Transverse colon (tissue), 4 donors: ENCODE data around the gene TM6SF1. TPM values are rescaled to one million over a fixed set of nuclear protein-coding genes. Genes with fewer than 3 reads are reported as not detected.
A peak's percentile ranks its signal among the peaks of the same experiment; 100 is the strongest.
"Not testable (repeated sequence)": the region's sequence is repeated elsewhere in the genome, so short reads cannot be mapped to it uniquely, and the experiment has no call there.

Source experiments
- DNase-seq: peaks from one replicate; pipeline ENCODE4 v3.0.0-alpha.2; 2019
- H3K27ac ChIP-seq, 4 donors: fragments of 200-600 bp; sonication (generic); 2 replicates each; pipeline ENCODE4 v1.5.1; 2016 to 2018; ENCODE audit warnings: inconsistent platforms in 4 of 4
- H3K27me3 ChIP-seq: fragments of 200-600 bp; sonication (generic); 2 replicates; pipeline ENCODE4 v1.5.1; 2017; ENCODE audit warnings: inconsistent platforms
- H3K36me3 ChIP-seq, 4 donors: fragments of 200-600 bp; sonication (generic); 2 replicates each; pipeline ENCODE4 v1.5.1; 2017 to 2019; ENCODE audit warnings: inconsistent platforms in 4 of 4
- H3K4me1 ChIP-seq, 4 donors: fragments of 200-600 bp; sonication (generic); 2 replicates each; pipeline ENCODE4 v1.5.1; 2017 to 2020; ENCODE audit warnings: inconsistent platforms in 4 of 4
- H3K4me3 ChIP-seq, 4 donors: fragments of 200-600 bp; sonication (generic); 1 replicate in 1 of 4; 2 replicates in 3 of 4; pipeline versions ENCODE4 v1.5.1 to v1.6.1; 2017 to 2019; ENCODE audit warnings: inconsistent platforms in 4 of 4
- H3K9me3 ChIP-seq, 2 donors: fragments of 200-600 bp; sonication (generic); 2 replicates each; pipeline ENCODE4 v1.5.1; 2017 to 2019; ENCODE audit warnings: inconsistent platforms in 2 of 2
- EP300 ChIP-seq: sonication (generic); formaldehyde crosslinking; IDR thresholded peaks from one replicate; pipeline ENCODE4 v1.6.1; 2017; ENCODE audit warnings: antibody characterized with exemption, low read depth
- POLR2A ChIP-seq: fragments of 450-650 bp; IDR thresholded peaks from one replicate; pipeline ENCODE4 v1.6.1; 2016; ENCODE audit warnings: antibody characterized with exemption, mild to moderate bottlenecking, moderate library complexity
- POLR2AphosphoS5 ChIP-seq, 3 donors: sonication (generic); formaldehyde crosslinking; IDR thresholded peaks; one replicate each; pipeline ENCODE4 v1.6.1; 2016; ENCODE audit warnings: antibody characterized with exemption in 3 of 3
- WGBS, 2 donors: methylation state at CpG; one replicate each; pipeline ENCODE4 v1.1.5; 2018; ENCODE audit warnings: low coverage in 1 of 2; 5-methylcytosine and 5-hydroxymethylcytosine counted together
- in situ Hi-C, 4 donors: fragments of 200-750 bp; cut with MboI; loops; one replicate each; pipeline versions ENCODE4 v1.15.0 to v1.15.1; 2017; ENCODE audit warnings: low sequenced_read_pairs in 3 of 4, low pct_ligation_motif_present in 1 of 4, low pct_unique_long_range_greater_than_20kb in 1 of 4
- intact Hi-C: fragments of 100-400 bp; cut with DNase I; formaldehyde crosslinking; loops from one replicate; pipeline ENCODE4 v1.15.1; 2023; ENCODE audit warnings: low total_unique reads
- total RNA-seq, 4 donors: library from RNA; depleted of rRNA; stranded (reverse); fragments of >200 nt; gene quantifications; one replicate each; pipeline ENCODE4 v1.1.0, GENCODE V29; 2016
- TF ChIP-seq, protein P1 (sequence below), 5 experiments: fragments of 200-600 bp in 3 of 5; fragments of 450-650 bp in 2 of 5; sonication (generic) in 3 of 5; IDR thresholded peaks; 1 replicate in 2 of 5; 2 replicates in 3 of 5; pipeline ENCODE4 v1.5.1; 2016 to 2017; ENCODE audit warnings: antibody characterized with exemption in 5 of 5, inconsistent platforms in 3 of 5, mild to moderate bottlenecking in 2 of 5, moderate library complexity in 1 of 5

Gene TM6SF1
- total RNA-seq, 4 donors from 2014 or later, result 0.96 to 1.7 TPM; not detected in 2

DNA sequence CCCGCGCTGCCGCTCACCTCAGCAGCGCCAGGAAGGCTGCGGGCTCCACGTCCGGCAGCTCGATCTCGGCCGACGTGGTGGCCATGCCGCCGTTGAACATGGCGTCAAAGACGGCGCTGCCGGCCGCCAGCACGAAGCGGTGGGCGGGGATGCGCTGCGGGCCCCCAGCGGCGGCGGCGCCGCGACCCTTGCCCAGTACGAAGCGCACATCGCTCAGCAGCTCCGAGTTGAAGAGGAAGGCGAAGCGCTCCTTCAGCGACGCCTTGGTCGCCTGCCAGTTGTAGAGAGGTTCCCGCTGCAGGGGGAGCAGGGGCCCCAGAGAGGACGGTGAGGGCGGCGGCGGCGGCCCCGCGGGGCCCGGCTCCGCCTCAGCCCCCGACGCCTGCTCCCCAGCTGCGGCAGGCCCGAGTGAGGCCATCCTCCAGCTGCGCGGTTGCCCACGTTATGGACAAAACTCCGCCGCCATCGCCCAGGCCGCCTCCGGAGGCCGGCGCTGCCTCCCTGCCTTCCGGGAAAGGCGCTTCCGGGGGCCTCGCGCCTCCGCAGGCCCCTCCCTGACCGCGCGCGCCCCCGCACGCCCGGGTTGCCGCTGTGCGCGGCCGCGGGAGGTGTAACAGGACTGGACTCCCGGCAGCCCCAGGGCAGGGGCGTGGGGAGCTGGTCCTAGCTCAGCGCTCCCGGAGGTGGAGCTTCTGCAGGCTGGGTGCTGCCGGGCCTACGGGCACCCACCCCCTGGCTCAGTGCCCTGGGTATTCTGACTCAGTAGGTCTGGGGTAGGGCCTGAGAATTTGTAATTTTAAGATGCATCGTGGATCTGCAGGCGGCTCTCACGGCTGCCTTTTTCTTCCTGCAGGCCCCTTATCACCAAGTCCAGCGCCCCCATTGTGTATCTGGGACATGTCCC, 40.5 kb upstream of the TM6SF1 start, which contains the start of gene BTBD1:
Gene BTBD1, minus strand, starts transcription at position 519 of the 904 bp plus-strand sequence. Its CDS starts 101 bp downstream, at position 418.
- DNase-seq, result peak; percentile 93
- H3K27me3 ChIP-seq, result no peaks in the 10 kb centered on the region
- H3K4me3 ChIP-seq, result peak within 1 kb of the TSS; percentile 77 to 97 (median 89)
- 0% methylated on average over 72 of the region's 90 CpGs; no CpG with 5 or more reads in 1 of the 2 donors for WGBS, 2 donors
- intact Hi-C loops (no loop called here), in situ Hi-C loops (no loop called here)
- TF ChIP-seq POLR2AphosphoS5 (IDR thresholded peaks at IDR 0.05) (peak; percentile 89 to 96 (median 96)), POLR2A (peak; percentile 92), EP300 (no peak)
- TF ChIP-seq, protein P1, sequence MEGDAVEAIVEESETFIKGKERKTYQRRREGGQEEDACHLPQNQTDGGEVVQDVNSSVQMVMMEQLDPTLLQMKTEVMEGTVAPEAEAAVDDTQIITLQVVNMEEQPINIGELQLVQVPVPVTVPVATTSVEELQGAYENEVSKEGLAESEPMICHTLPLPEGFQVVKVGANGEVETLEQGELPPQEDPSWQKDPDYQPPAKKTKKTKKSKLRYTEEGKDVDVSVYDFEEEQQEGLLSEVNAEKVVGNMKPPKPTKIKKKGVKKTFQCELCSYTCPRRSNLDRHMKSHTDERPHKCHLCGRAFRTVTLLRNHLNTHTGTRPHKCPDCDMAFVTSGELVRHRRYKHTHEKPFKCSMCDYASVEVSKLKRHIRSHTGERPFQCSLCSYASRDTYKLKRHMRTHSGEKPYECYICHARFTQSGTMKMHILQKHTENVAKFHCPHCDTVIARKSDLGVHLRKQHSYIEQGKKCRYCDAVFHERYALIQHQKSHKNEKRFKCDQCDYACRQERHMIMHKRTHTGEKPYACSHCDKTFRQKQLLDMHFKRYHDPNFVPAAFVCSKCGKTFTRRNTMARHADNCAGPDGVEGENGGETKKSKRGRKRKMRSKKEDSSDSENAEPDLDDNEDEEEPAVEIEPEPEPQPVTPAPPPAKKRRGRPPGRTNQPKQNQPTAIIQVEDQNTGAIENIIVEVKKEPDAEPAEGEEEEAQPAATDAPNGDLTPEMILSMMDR (IDR thresholded peaks at IDR 0.05), result peak in 1 of 5 experiments; percentile 4
- H3K36me3 ChIP-seq, result no peaks in the 10 kb centered on the region
- peaks cover 19 to 44% (median 40%) of the 10 kb centered on the region in 4 donors for H3K4me1 ChIP-seq
- H3K27ac ChIP-seq, result peak within 1 kb of the TSS; percentile 97 to 99 (median 98)
- no peaks in the 10 kb centered on the region for H3K9me3 ChIP-seq

DNA sequence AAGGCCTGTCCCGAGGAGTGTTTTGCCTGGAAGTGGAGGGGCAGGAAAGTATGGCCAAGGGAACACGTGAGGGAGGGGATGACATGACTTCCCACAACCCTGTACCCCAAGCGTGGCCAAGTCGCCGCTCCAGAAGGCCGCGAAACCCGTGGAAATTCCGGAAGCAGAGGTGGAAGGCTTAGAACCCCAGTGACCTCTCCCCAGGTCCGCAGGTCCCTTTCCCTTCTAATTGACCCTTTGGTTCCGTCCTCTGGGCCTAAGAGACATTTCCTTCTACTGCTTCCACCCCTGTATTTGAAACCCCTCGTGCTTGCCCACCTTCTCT, 39.8 kb upstream of the TM6SF1 start:
- peak overlapping the region in 3 of 4 donors; percentile 77 to 95 (median 83) for H3K4me3 ChIP-seq
- H3K9me3 ChIP-seq, result no peaks in the 10 kb centered on the region
- no peaks in the 10 kb centered on the region for H3K36me3 ChIP-seq
- H3K4me1 ChIP-seq, result peaks cover 19 to 38% (median 34%) of the 10 kb centered on the region in 4 donors
- WGBS, 2 donors, result 72 to 78% methylated on average over 2 to 12 of the region's 12 CpGs
- intact Hi-C loops (no loop called here), in situ Hi-C loops (no loop called here)
- H3K27me3 ChIP-seq, result no peaks in the 10 kb centered on the region
- DNase-seq, result no peak
- peak overlapping the region; percentile 97 to 99 (median 98) for H3K27ac ChIP-seq
- TF ChIP-seq EP300, result no peak
- TF ChIP-seq POLR2AphosphoS5 (IDR thresholded peaks at IDR 0.05), result no peak
- TF ChIP-seq, protein P1 (IDR thresholded peaks at IDR 0.05), result no peak
- no peak for TF ChIP-seq POLR2A

DNA sequence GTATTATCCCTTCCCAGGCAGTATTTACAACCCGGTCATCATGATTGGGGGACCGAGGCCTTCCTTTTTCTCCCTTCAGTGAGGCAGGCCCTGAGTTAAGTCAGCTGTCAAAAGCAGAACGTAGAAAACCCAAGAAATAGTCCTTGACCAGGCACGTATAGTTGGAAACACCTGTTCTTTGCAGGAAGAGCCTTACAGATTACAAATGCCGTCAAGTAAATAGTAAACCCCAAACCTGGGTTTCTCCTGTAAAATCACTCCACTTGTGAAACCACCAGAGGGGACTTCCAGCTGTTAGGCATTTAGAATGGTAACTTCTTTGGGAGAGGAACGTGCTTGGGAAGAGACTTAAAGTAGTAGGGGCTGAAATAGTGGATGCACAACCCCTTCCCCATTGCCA, 39.4 kb upstream of the TM6SF1 start:
- H3K4me1 ChIP-seq, result peaks cover 19 to 34% (median 29%) of the 10 kb centered on the region in 4 donors
- in situ Hi-C loops, result no loop called here
- no peaks in the 10 kb centered on the region for H3K27me3 ChIP-seq
- no peak for DNase-seq
- H3K4me3 ChIP-seq, result no peak overlapping the region
- TF ChIP-seq EP300 (no peak), POLR2A (no peak), POLR2AphosphoS5 (IDR thresholded peaks at IDR 0.05) (no peak)
- TF ChIP-seq, protein P1 (IDR thresholded peaks at IDR 0.05), result no peak
- no peaks in the 10 kb centered on the region for H3K36me3 ChIP-seq
- H3K27ac ChIP-seq, result peak overlapping the region; percentile 97 to 99 (median 98)
- intact Hi-C loops, result no loop called here
- 75 to 92% methylated on average over 5 to 6 of the region's 6 CpGs for WGBS, 2 donors
- peaks cover 1 to 2% of the 10 kb centered on the region in 2 donors for H3K9me3 ChIP-seq

DNA sequence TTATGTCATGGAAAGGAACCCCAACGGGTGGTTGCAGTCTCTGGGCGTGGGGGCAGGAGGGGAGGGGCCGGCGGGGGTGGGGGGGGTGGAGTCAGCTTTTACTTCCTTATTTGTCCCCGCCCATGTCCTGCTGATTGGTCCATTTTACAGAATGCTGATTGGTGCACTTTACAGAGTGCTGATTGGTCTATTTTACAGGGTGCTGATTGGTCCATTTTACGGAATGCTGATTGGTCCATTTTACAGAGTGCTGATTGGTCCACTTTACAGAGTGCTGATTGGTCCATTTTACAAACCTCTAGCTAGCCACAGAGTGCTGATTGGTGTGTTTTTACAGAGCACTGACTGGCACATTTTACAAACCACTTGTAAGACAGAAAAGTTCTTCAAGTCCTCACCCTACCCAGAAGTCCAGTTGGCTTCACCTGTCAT, 38.2 kb upstream of the TM6SF1 start:
- DNase-seq, H3K27ac ChIP-seq, H3K36me3 ChIP-seq, in situ Hi-C loops, H3K9me3 ChIP-seq, H3K27me3 ChIP-seq, intact Hi-C loops, H3K4me3 ChIP-seq: not testable (repeated sequence)
- WGBS, 2 donors, result 37 to 50% methylated on average over 4 to 6 of the region's 6 CpGs
- H3K4me1 ChIP-seq, result peaks cover 10 to 22% (median 19%) of the 10 kb centered on the region in 4 donors
